ENCODE measurements around the gene GPR3. TPM values are rescaled to one million over a fixed set of nuclear protein-coding genes. Genes with fewer than 3 reads are reported as not detected.

The GPR3 gene
- total RNA-seq, 1 experiment from 2014 or later, result 6.9 TPM

GRCh38 chr1:27438621-27439061 is 46.2 kb downstream of the GPR3 start:
- no peak for DNase-seq (ENCODE audit: low spot score)
- in situ Hi-C loops (cut with HindIII; ENCODE audit: low sequenced_read_pairs), result no loop called here

GRCh38 chr1:27439150-27439549 is 46.7 kb downstream of the GPR3 start:
- in situ Hi-C loops (cut with HindIII; ENCODE audit: low sequenced_read_pairs), result no loop called here

GRCh38 chr1:27444632-27445031 is 52.2 kb downstream of the GPR3 start:
- in situ Hi-C loops (cut with HindIII; ENCODE audit: low sequenced_read_pairs), result no loop called here
- DNase-seq (ENCODE audit: low spot score), result no peak

More at GRCh38 chr1:27439150-27439549, 46.7 kb downstream of the GPR3 start:
- no peak for DNase-seq (ENCODE audit: low spot score)

Other genes with a start within 250 kb of the GPR3 start
- gene SLC9A1, start 237.5 kb upstream of the GPR3 start, total RNA-seq (2014; rRNA removed; shearing (Covaris generic)), result 1.4 and 4.2 TPM in 2 replicates
- gene WDTC1, start 158.0 kb upstream of the GPR3 start, total RNA-seq (2014; rRNA removed; shearing (Covaris generic)), result 13.2 and 15.8 TPM in 2 replicates
- gene TMEM222, start 70.5 kb upstream of the GPR3 start, total RNA-seq (2014; rRNA removed; shearing (Covaris generic)), result 38.2 and 49.1 TPM in 2 replicates
- 38.2 and 44.0 TPM in 2 replicates for gene SYTL1, start 50.6 kb upstream of the GPR3 start, total RNA-seq (2014; rRNA removed; shearing (Covaris generic))
- 10.0 and 17.3 TPM in 2 replicates for gene MAP3K6, start 25.7 kb upstream of the GPR3 start, total RNA-seq (2014; rRNA removed; shearing (Covaris generic))
- not detected in 2 replicates for gene FCN3, start 17.8 kb upstream of the GPR3 start, total RNA-seq (2014; rRNA removed; shearing (Covaris generic))
- not detected in 2 replicates for gene CD164L2, start 9.3 kb upstream of the GPR3 start, total RNA-seq (2014; rRNA removed; shearing (Covaris generic))
- gene WASF2, start 97.5 kb downstream of the GPR3 start, total RNA-seq (2014; rRNA removed; shearing (Covaris generic)), result 10.4 and 14.2 TPM in 2 replicates
- 6.5 and 8.1 TPM in 2 replicates for gene AHDC1, start 211.5 kb downstream of the GPR3 start, total RNA-seq (2014; rRNA removed; shearing (Covaris generic))
- not detected in 2 replicates for gene FGR, start 242.6 kb downstream of the GPR3 start, total RNA-seq (2014; rRNA removed; shearing (Covaris generic))